Measurements from ENCODE around the gene SAP130.

SAP130 gene

GRCh38 chr2:128024816-128025215 lies 3.0 kb downstream of the SAP130 start:
- DNase-seq: no peak

GRCh38 chr2:128017561-128017960 lies 10.3 kb downstream of the SAP130 start:
- DNase-seq: no peak

GRCh38 chr2:128016620-128017019 lies 11.2 kb downstream of the SAP130 start:
- DNase-seq: no peak

GRCh38 chr2:128012698-128013097 lies 15.2 kb downstream of the SAP130 start:
- DNase-seq: no peak

GRCh38 chr2:128008074-128008672 lies 19.7 kb downstream of the SAP130 start:
- no peak for DNase-seq

GRCh38 chr2:128004509-128004908 lies 23.4 kb downstream of the SAP130 start:
- DNase-seq: no peak

GRCh38 chr2:128003463-128003862 lies 24.4 kb downstream of the SAP130 start:
- DNase-seq: no peak

GRCh38 chr2:127996160-127996559 lies 31.7 kb downstream of the SAP130 start:
- DNase-seq: no peak

GRCh38 chr2:127995725-127996124 lies 32.1 kb downstream of the SAP130 start:
- no peak for DNase-seq

- DNase-seq: no peak
Observed at GRCh38 chr2:127993659-127994058, 34.2 kb downstream of the SAP130 start.

- no peak for DNase-seq
Observed at GRCh38 chr2:127991742-127992141, 36.1 kb downstream of the SAP130 start.

- no peak for DNase-seq
Observed at GRCh38 chr2:127986548-127987079, 41.2 kb downstream of the SAP130 start.

GRCh38 chr2:127985735-127986134 lies 42.1 kb downstream of the SAP130 start:
- no peak for DNase-seq

- no peak for DNase-seq
Observed at GRCh38 chr2:127985026-127985734, 42.7 kb downstream of the SAP130 start.

- DNase-seq: no peak
Observed at GRCh38 chr2:127984551-127984950, 43.3 kb downstream of the SAP130 start.

- no peak for DNase-seq
Observed at GRCh38 chr2:127969446-127969845, 58.4 kb downstream of the SAP130 start.

GRCh38 chr2:127968610-127969339 lies 59.1 kb downstream of the SAP130 start:
- no peak for DNase-seq

- no peak for DNase-seq
Observed at GRCh38 chr2:127961729-127962128, 66.1 kb downstream of the SAP130 start.

- no peak for DNase-seq
Observed at GRCh38 chr2:127957240-127957639, 70.6 kb downstream of the SAP130 start.

- DNase-seq: no peak
Observed at GRCh38 chr2:127954857-127955256, 73.0 kb downstream of the SAP130 start.

- DNase-seq: no peak
Observed at GRCh38 chr2:127953849-127954248, 74.0 kb downstream of the SAP130 start.

- DNase-seq: no peak
Observed at GRCh38 chr2:127953128-127953718, 74.6 kb downstream of the SAP130 start.

- DNase-seq: no peak
Observed at GRCh38 chr2:127951026-127951425, 76.8 kb downstream of the SAP130 start.

Measured in NCI-H69 (cell line).